DOHH2 (cell line): Measurements from ENCODE around the gene HK2.

Experiments used
- EZH2phosphoT487 ChIP-seq: fragments of 200-600 bp; sonication (generic); IDR thresholded peaks from 2 replicates; pipeline ENCODE4 v1.6.1; 2017; ENCODE audit warnings: borderline replicate concordance, mild to moderate bottlenecking, antibody characterized with exemption, low read length, moderate library complexity, mixed read lengths
- TF ChIP-seq, protein P1 (sequence below): fragments of 200-600 bp; sonication (generic); IDR thresholded peaks from one replicate; pipeline ENCODE4 v1.5.1; 2014; ENCODE audit warnings: antibody characterized with exemption, mild to moderate bottlenecking, low read depth, low read length; ENCODE audit not compliant: poor library complexity, severe bottlenecking

DNA sequence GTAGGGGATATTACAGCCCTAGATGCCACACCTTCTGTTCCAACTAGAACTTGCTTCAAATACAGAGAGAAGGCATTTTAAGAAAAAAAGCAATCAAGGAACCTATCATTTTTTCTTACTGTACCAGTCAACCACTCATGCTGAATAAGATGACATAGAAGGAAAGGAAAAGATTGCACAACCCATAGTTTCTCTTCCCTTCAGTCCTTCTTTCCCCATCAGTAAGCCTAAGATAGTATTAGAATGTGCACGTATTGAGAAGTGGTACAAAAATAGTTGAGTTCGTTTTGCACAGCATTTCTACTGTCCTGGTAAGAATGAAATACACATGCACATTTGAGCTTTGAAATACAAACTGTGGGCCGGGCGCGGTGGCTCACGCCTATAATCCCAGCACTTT lies 27.0 kb upstream of the HK2 start:
- TF ChIP-seq, protein P1, sequence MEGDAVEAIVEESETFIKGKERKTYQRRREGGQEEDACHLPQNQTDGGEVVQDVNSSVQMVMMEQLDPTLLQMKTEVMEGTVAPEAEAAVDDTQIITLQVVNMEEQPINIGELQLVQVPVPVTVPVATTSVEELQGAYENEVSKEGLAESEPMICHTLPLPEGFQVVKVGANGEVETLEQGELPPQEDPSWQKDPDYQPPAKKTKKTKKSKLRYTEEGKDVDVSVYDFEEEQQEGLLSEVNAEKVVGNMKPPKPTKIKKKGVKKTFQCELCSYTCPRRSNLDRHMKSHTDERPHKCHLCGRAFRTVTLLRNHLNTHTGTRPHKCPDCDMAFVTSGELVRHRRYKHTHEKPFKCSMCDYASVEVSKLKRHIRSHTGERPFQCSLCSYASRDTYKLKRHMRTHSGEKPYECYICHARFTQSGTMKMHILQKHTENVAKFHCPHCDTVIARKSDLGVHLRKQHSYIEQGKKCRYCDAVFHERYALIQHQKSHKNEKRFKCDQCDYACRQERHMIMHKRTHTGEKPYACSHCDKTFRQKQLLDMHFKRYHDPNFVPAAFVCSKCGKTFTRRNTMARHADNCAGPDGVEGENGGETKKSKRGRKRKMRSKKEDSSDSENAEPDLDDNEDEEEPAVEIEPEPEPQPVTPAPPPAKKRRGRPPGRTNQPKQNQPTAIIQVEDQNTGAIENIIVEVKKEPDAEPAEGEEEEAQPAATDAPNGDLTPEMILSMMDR = no peak
- TF ChIP-seq EZH2phosphoT487 = no peak
